A172 (cell line): ENCODE measurements around the gene MTCL1. TPM values are rescaled to one million over a fixed set of nuclear protein-coding genes. Genes with fewer than 3 reads are reported as not detected.
A peak's percentile ranks its signal among the peaks of the same experiment; 100 is the strongest.

Experiments used
- DNase-seq: peaks from one replicate; pipeline ENCODE4 v3.0.0-alpha.2; 2015; ENCODE audit warnings: low spot score
- total RNA-seq: library from RNA; depleted of rRNA; stranded (reverse); fragments of >200 nt; shearing (Covaris generic); gene quantifications from 2 replicates; pipeline ENCODE4 v1.2.3, GENCODE V29; 2014

The MTCL1 gene
- total RNA-seq, 1 experiment from 2014 or later: 33.6 TPM

- DNase-seq: no peak
Observed at GRCh38 chr18:8711736-8712135, 6.4 kb downstream of the MTCL1 start.

GRCh38 chr18:8713691-8714090 lies 8.3 kb downstream of the MTCL1 start:
- no peak for DNase-seq

- no peak for DNase-seq
Observed at GRCh38 chr18:8715599-8715998, 10.2 kb downstream of the MTCL1 start.

GRCh38 chr18:8717011-8717770 lies 11.8 kb downstream of the MTCL1 start:
- no peak for DNase-seq

GRCh38 chr18:8718401-8718913 lies 13.1 kb downstream of the MTCL1 start:
- DNase-seq: no peak

- no peak for DNase-seq
Observed at GRCh38 chr18:8719192-8719591, 13.8 kb downstream of the MTCL1 start.

GRCh38 chr18:8720141-8720540 lies 14.8 kb downstream of the MTCL1 start:
- no peak for DNase-seq

- no peak for DNase-seq
Observed at GRCh38 chr18:8721094-8721669, 15.8 kb downstream of the MTCL1 start.

- DNase-seq: peak; percentile 76
Observed at GRCh38 chr18:8721716-8722115, 16.4 kb downstream of the MTCL1 start.

GRCh38 chr18:8722946-8723820 lies 17.8 kb downstream of the MTCL1 start:
- no peak for DNase-seq

- DNase-seq: no peak
Observed at GRCh38 chr18:8724452-8724851, 19.1 kb downstream of the MTCL1 start.

GRCh38 chr18:8726281-8726680 lies 20.9 kb downstream of the MTCL1 start:
- DNase-seq: no peak

- DNase-seq: no peak
Observed at GRCh38 chr18:8726963-8727705, 21.8 kb downstream of the MTCL1 start.

GRCh38 chr18:8730080-8730827 lies 24.9 kb downstream of the MTCL1 start:
- peak; percentile 96 for DNase-seq

GRCh38 chr18:8732442-8733360 lies 27.3 kb downstream of the MTCL1 start:
- no peak for DNase-seq

- no peak for DNase-seq
Observed at GRCh38 chr18:8734496-8734895, 29.1 kb downstream of the MTCL1 start.

- no peak for DNase-seq
Observed at GRCh38 chr18:8735274-8735673, 29.9 kb downstream of the MTCL1 start.

- no peak for DNase-seq
Observed at GRCh38 chr18:8741117-8741516, 35.8 kb downstream of the MTCL1 start.

- DNase-seq: no peak
Observed at GRCh38 chr18:8741532-8741931, 36.2 kb downstream of the MTCL1 start.
